K562 treated with DMSO at 1 percent for 48 hours (cell line): Measurements from ENCODE around the gene TRIM72. TPM values are rescaled to one million over a fixed set of nuclear protein-coding genes. Genes with fewer than 3 reads are reported as not detected.

ENCODE experiments used
- total RNA-seq: library from RNA; unstranded; fragments of 300-600 nt; gene quantifications from 2 replicates; pipeline ENCODE4 v1.2.3, GENCODE V29; 2022; ENCODE audit warnings: low replicate concordance; ENCODE audit errors: extremely low read depth

The TRIM72 gene, protein sequence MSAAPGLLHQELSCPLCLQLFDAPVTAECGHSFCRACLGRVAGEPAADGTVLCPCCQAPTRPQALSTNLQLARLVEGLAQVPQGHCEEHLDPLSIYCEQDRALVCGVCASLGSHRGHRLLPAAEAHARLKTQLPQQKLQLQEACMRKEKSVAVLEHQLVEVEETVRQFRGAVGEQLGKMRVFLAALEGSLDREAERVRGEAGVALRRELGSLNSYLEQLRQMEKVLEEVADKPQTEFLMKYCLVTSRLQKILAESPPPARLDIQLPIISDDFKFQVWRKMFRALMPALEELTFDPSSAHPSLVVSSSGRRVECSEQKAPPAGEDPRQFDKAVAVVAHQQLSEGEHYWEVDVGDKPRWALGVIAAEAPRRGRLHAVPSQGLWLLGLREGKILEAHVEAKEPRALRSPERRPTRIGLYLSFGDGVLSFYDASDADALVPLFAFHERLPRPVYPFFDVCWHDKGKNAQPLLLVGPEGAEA
- total RNA-seq, result not detected in 2 replicates

DNA sequence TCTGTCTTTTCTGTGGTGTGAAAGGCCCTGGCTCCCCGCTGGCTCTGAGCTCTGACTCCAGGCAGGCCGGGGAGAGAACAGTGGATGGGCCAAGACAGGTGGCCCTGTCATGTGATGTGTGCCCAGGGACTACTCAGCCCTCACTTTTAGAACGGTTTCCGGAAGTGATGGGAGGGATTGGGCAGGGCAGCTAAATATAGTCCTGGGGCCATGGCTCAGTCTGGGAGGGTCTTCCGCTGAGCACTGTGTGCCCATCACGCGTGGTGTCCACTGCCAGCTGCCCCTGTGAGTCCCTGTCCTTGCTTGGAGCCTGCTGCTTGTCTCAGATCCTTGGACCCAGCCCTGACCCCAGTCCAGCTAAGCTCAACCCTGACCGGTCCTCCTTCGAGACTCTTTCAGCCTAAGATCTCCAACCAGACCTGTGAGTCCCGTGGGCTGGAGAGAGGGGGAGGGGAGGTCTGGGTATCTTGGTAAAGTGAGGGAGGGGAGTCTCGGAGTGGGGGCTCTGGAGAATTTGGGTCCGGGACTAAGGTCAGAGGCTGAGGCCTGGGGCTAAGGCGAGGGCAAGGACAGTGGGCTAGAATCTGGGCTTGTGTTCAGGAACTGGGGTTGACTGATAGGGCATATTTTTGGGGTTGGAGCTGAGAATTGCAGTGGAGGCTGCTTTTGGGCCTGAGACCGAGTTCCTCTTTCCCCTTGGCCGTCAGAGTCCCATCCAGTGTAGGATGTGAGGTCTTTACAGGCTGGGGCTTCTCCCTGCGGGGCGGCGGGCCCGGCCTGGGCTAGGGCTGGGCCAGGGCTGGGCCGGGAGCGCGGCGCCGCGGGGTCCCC is at the start of gene TRIM72:
TRIM72 (plus strand) TSS at position 243 of the 831 bp plus-strand sequence. CDS start 620 bp downstream, outside the sequence.

DNA sequence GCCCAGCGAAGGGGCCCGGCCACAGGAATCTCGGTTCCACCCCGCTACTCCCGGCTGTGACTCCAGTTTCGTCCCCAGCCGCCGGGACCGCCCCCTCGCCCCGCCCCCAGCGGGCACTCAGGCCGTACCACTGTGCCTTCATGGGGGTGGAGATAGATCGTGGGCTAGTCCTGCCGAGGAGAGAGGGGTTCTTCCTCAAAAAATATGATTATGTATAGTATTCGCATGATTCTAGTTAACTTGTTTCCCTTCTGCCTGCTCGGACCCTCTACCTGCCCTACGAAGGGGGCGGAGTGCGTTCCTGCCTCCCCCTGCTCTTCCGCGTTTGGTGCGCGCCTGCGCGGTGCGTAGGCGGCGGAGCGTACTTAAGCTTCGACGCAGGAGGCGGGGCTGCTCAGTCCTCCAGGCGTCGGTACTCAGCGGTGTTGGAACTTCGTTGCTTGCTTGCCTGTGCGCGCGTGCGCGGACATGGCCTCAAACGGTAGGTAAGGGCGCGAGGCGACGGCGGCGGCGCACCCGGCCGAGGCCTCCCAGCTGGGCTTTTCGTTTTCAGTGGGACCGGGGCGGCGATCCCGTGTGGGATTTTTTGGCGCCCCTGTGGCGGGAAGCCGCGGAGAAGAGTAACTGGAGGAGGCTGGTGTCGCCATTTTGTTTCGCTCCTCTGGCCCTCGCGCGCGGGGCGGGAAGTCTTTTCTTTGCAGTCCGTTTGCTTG is 34.0 kb upstream of the TRIM72 start, which contains the start of gene FUS:
FUS (plus strand) TSS at position 393 of the 713 bp plus-strand sequence; CDS start at position 469, 76 bp downstream.

DNA sequence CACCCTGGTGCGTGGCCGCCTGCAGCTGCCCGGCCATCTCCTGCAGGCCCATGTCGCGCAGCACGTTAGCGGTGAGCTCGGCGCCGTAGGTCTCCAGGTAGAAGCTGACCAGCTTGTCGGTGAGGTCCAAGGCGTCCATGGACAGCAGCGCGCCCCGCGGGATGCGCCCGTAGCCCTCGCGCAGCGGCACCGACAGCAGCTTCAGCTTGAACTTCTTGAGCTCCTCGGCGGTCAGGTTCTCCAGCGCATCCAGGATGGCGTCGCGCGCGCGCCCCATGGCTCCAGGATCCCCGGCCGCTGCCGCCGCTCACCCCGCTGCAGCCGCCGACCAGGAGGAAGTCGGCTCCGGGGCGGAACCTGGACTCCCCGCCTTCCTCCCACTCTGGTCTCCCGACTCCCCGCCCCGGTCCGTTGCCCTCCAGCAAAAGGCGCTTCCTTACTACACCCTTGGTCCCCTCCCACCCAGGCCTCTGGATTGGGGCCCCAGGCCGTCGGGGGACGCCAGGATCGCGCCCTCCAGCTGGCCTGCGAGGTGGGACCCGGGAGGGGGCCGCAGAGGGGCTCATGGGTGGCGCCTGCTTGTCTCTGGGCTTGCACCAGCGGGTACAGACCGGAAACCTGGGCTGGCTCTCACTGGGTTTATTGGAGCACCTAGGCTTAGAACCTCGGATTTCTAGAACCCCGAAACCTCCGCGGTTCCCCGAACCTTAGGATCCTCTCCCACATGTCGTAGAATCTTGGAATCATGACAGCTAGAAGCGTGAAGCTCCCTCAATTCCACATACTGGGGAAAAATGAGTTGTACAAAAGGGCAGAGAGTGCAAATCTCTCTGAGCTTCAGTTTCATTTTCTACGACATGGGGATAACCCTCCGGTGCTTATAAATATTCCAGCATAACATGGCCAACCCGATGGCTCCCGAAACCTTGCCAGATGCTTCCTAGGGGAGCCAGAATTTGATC is 11.2 kb upstream of the TRIM72 start, which contains the start of gene PYCARD:
PYCARD (minus strand) TSS at position 347 of the 962 bp plus-strand sequence; CDS start at position 277, 70 bp downstream.

DNA sequence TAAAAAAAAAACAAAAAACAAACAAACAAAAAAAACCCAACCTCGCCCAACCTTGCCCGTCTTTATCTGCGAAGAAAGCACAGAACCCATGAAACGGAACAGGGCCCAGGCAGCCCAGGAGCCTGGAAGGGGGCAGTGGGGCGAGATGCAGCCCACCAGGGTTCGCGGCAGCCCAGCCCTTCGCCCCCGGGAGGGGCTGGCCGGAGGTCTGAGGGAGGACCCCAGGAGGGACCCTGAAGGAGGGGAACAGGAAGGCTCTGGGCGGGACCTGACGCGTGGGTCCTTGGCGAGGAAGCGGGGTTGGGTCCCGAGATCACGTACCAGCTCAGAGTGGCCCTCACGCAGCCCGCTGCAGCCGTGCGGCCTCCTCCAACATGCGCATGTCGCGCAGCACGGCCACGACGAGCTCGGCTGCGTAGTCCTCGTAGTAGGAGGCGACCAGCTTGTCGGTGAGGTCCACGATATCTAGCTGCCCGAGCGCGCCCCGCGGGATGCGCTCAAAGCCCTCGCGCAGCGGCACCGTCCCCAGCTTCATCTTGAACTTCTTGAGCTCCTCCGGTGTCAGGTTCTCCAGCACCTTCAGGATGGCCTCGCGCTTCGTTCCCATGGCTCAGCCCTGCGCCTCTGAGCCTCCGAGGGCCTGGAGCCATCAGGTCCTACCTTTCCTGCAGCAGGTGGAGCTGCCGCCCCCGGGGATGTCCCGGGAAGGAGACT is 2.7 kb downstream of the TRIM72 start, which contains the start of gene PYDC1:
PYDC1 (minus strand) TSS at position 714 of the 714 bp plus-strand sequence; CDS start at position 607, 107 bp downstream.

Other genes starting within 250 kb of the TRIM72 start
- not detected in 2 replicates for gene HSD3B7, start 228.9 kb upstream of the TRIM72 start, total RNA-seq
- gene STX1B, start 203.5 kb upstream of the TRIM72 start, total RNA-seq, result not detected in 2 replicates
- not detected in 2 replicates for gene STX4, start 180.6 kb upstream of the TRIM72 start, total RNA-seq
- not detected in 2 replicates for gene ZNF668, start 139.9 kb upstream of the TRIM72 start, total RNA-seq
- gene ZNF646, start 139.7 kb upstream of the TRIM72 start, total RNA-seq, result not detected in 2 replicates
- gene PRSS53, start 125.2 kb upstream of the TRIM72 start, total RNA-seq, result not detected in 2 replicates
- gene VKORC1, start 119.3 kb upstream of the TRIM72 start, total RNA-seq, result not detected in 2 replicates
- gene BCKDK, start 105.7 kb upstream of the TRIM72 start, total RNA-seq, result not detected in 2 replicates
- not detected in 2 replicates for gene KAT8, start 96.5 kb upstream of the TRIM72 start, total RNA-seq
- gene PRSS8, start 78.4 kb upstream of the TRIM72 start, total RNA-seq, result not detected in 2 replicates
- not detected in 2 replicates for gene PRSS36, start 64.1 kb upstream of the TRIM72 start, total RNA-seq
- not detected in 2 replicates for gene FUS, start 34.0 kb upstream of the TRIM72 start, total RNA-seq
- not detected in 2 replicates for gene PYCARD, start 11.4 kb upstream of the TRIM72 start, total RNA-seq
- not detected in 2 replicates for gene PYDC1, start 3.0 kb downstream of the TRIM72 start, total RNA-seq
- gene ITGAM, start 45.9 kb downstream of the TRIM72 start, total RNA-seq, result not detected in 2 replicates
- gene ITGAX, start 141.1 kb downstream of the TRIM72 start, total RNA-seq, result not detected in 2 replicates
- gene ITGAD, start 179.2 kb downstream of the TRIM72 start, total RNA-seq, result not detected in 2 replicates
- not detected in 2 replicates for gene COX6A2, start 214.2 kb downstream of the TRIM72 start, total RNA-seq
- gene ZNF843, start 228.7 kb downstream of the TRIM72 start, total RNA-seq, result not detected in 2 replicates
- not detected in 2 replicates for gene ARMC5, start 245.4 kb downstream of the TRIM72 start, total RNA-seq